Measurements from ENCODE around the gene TNNT1.

The TNNT1 gene

GRCh38 chr19:55165952-55166529 lies 17.0 kb upstream of the TNNT1 start (continued):
- TF ChIP-seq ZBTB17 (tag by site-specific recombination; IDR thresholded peaks at IDR 0.05) (peak; percentile 83), ZNF701 (tag by site-specific recombination; IDR thresholded peaks at IDR 0.05) (no peak), TCF7L2 (IDR thresholded peaks at IDR 0.05; ENCODE audit: borderline replicate concordance, low read depth, low read length) (no peak), ZNF366 (tag by site-specific recombination; conservative IDR thresholded peaks at IDR 0.05) (no peak), ZNF221 (tag by site-specific recombination; IDR thresholded peaks at IDR 0.05; ENCODE audit: borderline replicate concordance) (no peak), ZSCAN30 (tag by site-specific recombination; IDR thresholded peaks at IDR 0.05) (peak; percentile 65; the same call in 1 of the 2 replicates), ZNF391 (tag by site-specific recombination; IDR thresholded peaks at IDR 0.05; ENCODE audit: borderline replicate concordance, low read depth) (0 out of 2 replicates have a peak, but pooled peaks have one; percentile 4), ZBTB20 (tag by site-specific recombination; IDR thresholded peaks at IDR 0.05) (peak; percentile 46; the same call in 1 of the 2 replicates), ZNF670 (tag by site-specific recombination; IDR thresholded peaks at IDR 0.05; ENCODE audit: low read depth) (no peak), ZNF10 (tag by site-specific recombination; IDR thresholded peaks at IDR 0.05) (no peak), ZNF18 (tag by site-specific recombination; IDR thresholded peaks at IDR 0.05) (no peak), ZNF433 (tag by site-specific recombination; IDR thresholded peaks at IDR 0.05; ENCODE audit: low read depth) (no peak), ZNF600 (tag by site-specific recombination; IDR thresholded peaks at IDR 0.05) (peak; percentile 70; the same call in 1 of the 2 replicates), EGR2 (tag by site-specific recombination; IDR thresholded peaks at IDR 0.05; ENCODE audit: low read depth) (no peak), ZBTB8A (tag by site-specific recombination; IDR thresholded peaks at IDR 0.05) (no peak), ZNF791 (tag by site-specific recombination; IDR thresholded peaks at IDR 0.05) (no peak), ZNF311 (tag by site-specific recombination; IDR thresholded peaks at IDR 0.05; ENCODE audit: borderline replicate concordance) (no peak), ZNF560 (tag by site-specific recombination; IDR thresholded peaks at IDR 0.05; ENCODE audit: borderline replicate concordance) (no peak), ZNF629 (tag by site-specific recombination; IDR thresholded peaks at IDR 0.05) (no peak), HOXC10 (CRISPR knock-in tag; IDR thresholded peaks at IDR 0.05) (no peak; the same call in 1 of the 2 replicates), ZNF324 (tag by site-specific recombination; IDR thresholded peaks at IDR 0.05) (no peak), GLI4 (tag by site-specific recombination; IDR thresholded peaks at IDR 0.05) (0 out of 2 replicates have a peak, but pooled peaks have one; percentile 58)
- TF ChIP-seq, protein P1, sequence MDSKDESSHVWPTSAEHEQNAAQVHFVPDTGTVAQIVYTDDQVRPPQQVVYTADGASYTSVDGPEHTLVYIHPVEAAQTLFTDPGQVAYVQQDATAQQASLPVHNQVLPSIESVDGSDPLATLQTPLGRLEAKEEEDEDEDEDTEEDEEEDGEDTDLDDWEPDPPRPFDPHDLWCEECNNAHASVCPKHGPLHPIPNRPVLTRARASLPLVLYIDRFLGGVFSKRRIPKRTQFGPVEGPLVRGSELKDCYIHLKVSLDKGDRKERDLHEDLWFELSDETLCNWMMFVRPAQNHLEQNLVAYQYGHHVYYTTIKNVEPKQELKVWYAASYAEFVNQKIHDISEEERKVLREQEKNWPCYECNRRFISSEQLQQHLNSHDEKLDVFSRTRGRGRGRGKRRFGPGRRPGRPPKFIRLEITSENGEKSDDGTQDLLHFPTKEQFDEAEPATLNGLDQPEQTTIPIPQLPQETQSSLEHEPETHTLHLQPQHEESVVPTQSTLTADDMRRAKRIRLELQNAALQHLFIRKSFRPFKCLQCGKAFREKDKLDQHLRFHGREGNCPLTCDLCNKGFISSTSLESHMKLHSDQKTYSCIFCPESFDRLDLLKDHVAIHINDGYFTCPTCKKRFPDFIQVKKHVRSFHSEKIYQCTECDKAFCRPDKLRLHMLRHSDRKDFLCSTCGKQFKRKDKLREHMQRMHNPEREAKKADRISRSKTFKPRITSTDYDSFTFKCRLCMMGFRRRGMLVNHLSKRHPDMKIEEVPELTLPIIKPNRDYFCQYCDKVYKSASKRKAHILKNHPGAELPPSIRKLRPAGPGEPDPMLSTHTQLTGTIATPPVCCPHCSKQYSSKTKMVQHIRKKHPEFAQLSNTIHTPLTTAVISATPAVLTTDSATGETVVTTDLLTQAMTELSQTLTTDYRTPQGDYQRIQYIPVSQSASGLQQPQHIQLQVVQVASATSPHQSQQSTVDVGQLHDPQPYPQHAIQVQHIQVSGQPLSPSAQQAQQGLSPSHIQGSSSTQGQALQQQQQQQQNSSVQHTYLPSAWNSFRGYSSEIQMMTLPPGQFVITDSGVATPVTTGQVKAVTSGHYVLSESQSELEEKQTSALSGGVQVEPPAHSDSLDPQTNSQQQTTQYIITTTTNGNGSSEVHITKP (tag by site-specific recombination; IDR thresholded peaks at IDR 0.05) = no peak
- TF ChIP-seq, protein P2, sequence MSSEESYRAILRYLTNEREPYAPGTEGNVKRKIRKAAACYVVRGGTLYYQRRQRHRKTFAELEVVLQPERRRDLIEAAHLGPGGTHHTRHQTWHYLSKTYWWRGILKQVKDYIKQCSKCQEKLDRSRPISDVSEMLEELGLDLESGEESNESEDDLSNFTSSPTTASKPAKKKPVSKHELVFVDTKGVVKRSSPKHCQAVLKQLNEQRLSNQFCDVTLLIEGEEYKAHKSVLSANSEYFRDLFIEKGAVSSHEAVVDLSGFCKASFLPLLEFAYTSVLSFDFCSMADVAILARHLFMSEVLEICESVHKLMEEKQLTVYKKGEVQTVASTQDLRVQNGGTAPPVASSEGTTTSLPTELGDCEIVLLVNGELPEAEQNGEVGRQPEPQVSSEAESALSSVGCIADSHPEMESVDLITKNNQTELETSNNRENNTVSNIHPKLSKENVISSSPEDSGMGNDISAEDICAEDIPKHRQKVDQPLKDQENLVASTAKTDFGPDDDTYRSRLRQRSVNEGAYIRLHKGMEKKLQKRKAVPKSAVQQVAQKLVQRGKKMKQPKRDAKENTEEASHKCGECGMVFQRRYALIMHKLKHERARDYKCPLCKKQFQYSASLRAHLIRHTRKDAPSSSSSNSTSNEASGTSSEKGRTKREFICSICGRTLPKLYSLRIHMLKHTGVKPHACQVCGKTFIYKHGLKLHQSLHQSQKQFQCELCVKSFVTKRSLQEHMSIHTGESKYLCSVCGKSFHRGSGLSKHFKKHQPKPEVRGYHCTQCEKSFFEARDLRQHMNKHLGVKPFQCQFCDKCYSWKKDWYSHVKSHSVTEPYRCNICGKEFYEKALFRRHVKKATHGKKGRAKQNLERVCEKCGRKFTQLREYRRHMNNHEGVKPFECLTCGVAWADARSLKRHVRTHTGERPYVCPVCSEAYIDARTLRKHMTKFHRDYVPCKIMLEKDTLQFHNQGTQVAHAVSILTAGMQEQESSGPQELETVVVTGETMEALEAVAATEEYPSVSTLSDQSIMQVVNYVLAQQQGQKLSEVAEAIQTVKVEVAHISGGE (tag by site-specific recombination; conservative IDR thresholded peaks at IDR 0.05; ENCODE audit: low read depth) = peak; percentile 49
- TF ChIP-seq, protein P3, sequence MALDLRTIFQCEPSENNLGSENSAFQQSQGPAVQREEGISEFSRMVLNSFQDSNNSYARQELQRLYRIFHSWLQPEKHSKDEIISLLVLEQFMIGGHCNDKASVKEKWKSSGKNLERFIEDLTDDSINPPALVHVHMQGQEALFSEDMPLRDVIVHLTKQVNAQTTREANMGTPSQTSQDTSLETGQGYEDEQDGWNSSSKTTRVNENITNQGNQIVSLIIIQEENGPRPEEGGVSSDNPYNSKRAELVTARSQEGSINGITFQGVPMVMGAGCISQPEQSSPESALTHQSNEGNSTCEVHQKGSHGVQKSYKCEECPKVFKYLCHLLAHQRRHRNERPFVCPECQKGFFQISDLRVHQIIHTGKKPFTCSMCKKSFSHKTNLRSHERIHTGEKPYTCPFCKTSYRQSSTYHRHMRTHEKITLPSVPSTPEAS (tag by site-specific recombination; IDR thresholded peaks at IDR 0.05) = no peak
